SU-DHL-6 (cell line): Measurements from ENCODE around the gene MYCBPAP.

Source experiments
- H2AFZ ChIP-seq: fragments of 200-600 bp; sonication (generic); 2 replicates; pipeline ENCODE4 v1.6.1; 2014; ENCODE audit warnings: low read depth, mild to moderate bottlenecking, moderate library complexity, mixed read lengths, antibody characterized with exemption, low read length; ENCODE audit not compliant: severe bottlenecking
- H3F3A ChIP-seq: fragments of 200-600 bp; shearing (Covaris generic); 2 replicates; pipeline ENCODE4 v1.6.0; 2016; ENCODE audit warnings: antibody characterized with exemption, mild to moderate bottlenecking; ENCODE audit not compliant: insufficient read depth
- H3K27ac ChIP-seq: fragments of 200-600 bp; sonication (generic); 2 replicates; pipeline ENCODE4 v1.5.1; 2016; ENCODE audit warnings: low read depth, mild to moderate bottlenecking, low read length, moderate library complexity, mixed read lengths
- H3K27me3 ChIP-seq: fragments of 200-600 bp; sonication (generic), shearing (Covaris generic); 2 replicates; pipeline ENCODE4 v1.6.0; 2014; ENCODE audit warnings: mild to moderate bottlenecking, low read length
- H3K36me3 ChIP-seq: fragments of 200-600 bp; sonication (generic); 2 replicates; pipeline ENCODE4 v1.6.1; 2014; ENCODE audit warnings: mild to moderate bottlenecking, low read length, mixed read lengths
- H3K4me2 ChIP-seq: fragments of 300-600, 200-600 bp; shearing (Covaris generic), sonication (generic); 2 replicates; pipeline ENCODE4 v1.6.0; 2014; ENCODE audit warnings: low read length, low read depth, mild to moderate bottlenecking; ENCODE audit not compliant: poor library complexity, severe bottlenecking
- H3K4me3 ChIP-seq: fragments of 200-600 bp; sonication (generic); 2 replicates; pipeline ENCODE4 v1.5.1; 2014; ENCODE audit warnings: antibody characterized with exemption, low read length, mild to moderate bottlenecking, mixed read lengths; ENCODE audit not compliant: insufficient read depth, poor library complexity, severe bottlenecking
- H3K79me2 ChIP-seq: fragments of 200-600 bp; sonication (generic); 2 replicates; pipeline ENCODE4 v1.6.1; 2014; ENCODE audit warnings: mild to moderate bottlenecking, low read length, moderate library complexity; ENCODE audit not compliant: insufficient read depth
- H3K9ac ChIP-seq: fragments of 200-600 bp; sonication (generic); 2 replicates; pipeline ENCODE4 v1.7.0; 2014; ENCODE audit warnings: mild to moderate bottlenecking, low read length
- H3K9me2 ChIP-seq: fragments of 200-600 bp; sonication (generic); replicated peaks from 2 replicates; pipeline ENCODE4 v1.6.1; 2014; ENCODE audit warnings: low read length; ENCODE audit not compliant: insufficient read depth
- H3K9me3 ChIP-seq: fragments of 200-600 bp; sonication (generic); 2 replicates; pipeline ENCODE4 v1.6.1; 2014; ENCODE audit warnings: low read length, mixed read lengths; ENCODE audit not compliant: insufficient read depth
- H4K20me1 ChIP-seq: fragments of 200-600 bp; sonication (generic); 2 replicates; pipeline ENCODE4 v1.6.1; 2014; ENCODE audit warnings: low read depth, mild to moderate bottlenecking, antibody characterized with exemption, low read length, moderate library complexity, mixed read lengths
- CTCF ChIP-seq: fragments of 200-600 bp; sonication (generic); IDR thresholded peaks from one replicate; pipeline ENCODE4 v1.5.1; 2017; ENCODE audit warnings: antibody characterized with exemption, mild to moderate bottlenecking, low read length, moderate library complexity; ENCODE audit not compliant: insufficient read depth, poor library complexity, severe bottlenecking
- EZH2phosphoT487 ChIP-seq: fragments of 200-600 bp; sonication (generic), shearing (Covaris generic); conservative IDR thresholded peaks from 2 replicates; pipeline ENCODE4 v1.6.1; 2018; ENCODE audit warnings: mild to moderate bottlenecking, antibody characterized with exemption, low read length, moderate library complexity, mixed read lengths

MYCBPAP gene

GRCh38 chr17:50570528-50570927, 62.3 kb downstream of the MYCBPAP start:
- no peak for TF ChIP-seq CTCF
- no peak for TF ChIP-seq EZH2phosphoT487
- no peaks in the 10 kb centered on the region for H3F3A ChIP-seq
- H3K4me2 ChIP-seq: no peak overlapping the region
- H3K4me3 ChIP-seq: no peak overlapping the region
- H3K27me3 ChIP-seq: no peaks in the 10 kb centered on the region
- no peaks in the 10 kb centered on the region for H3K9me3 ChIP-seq
- H3K36me3 ChIP-seq: no peaks in the 10 kb centered on the region
- H2AFZ ChIP-seq: no peak overlapping the region
- no peaks in the 10 kb centered on the region for H3K79me2 ChIP-seq
- H4K20me1 ChIP-seq: no peaks in the 10 kb centered on the region
- no peaks in the 10 kb centered on the region for H3K9me2 ChIP-seq
- H3K9ac ChIP-seq: no peak overlapping the region
- H3K27ac ChIP-seq: no peak overlapping the region

- no peaks in the 10 kb centered on the region for H4K20me1 ChIP-seq
- H3K9me2 ChIP-seq: no peaks in the 10 kb centered on the region
- H3K79me2 ChIP-seq: no peaks in the 10 kb centered on the region
- H3K4me3 ChIP-seq: no peak overlapping the region
- no peak overlapping the region for H3K9ac ChIP-seq
- H3K27ac ChIP-seq: no peak overlapping the region
- no peak overlapping the region for H3K4me2 ChIP-seq
- TF ChIP-seq CTCF (no peak), EZH2phosphoT487 (no peak)
- no peaks in the 10 kb centered on the region for H3K36me3 ChIP-seq
- H2AFZ ChIP-seq: no peak overlapping the region
- H3K27me3 ChIP-seq: no peaks in the 10 kb centered on the region
- H3K9me3 ChIP-seq: no peaks in the 10 kb centered on the region
- H3F3A ChIP-seq: no peaks in the 10 kb centered on the region
Observed at GRCh38 chr17:50571681-50572080, 63.4 kb downstream of the MYCBPAP start.

- Histone ChIP-seq H3K27ac (no peak overlapping the region), H3K9me3 (no peaks in the 10 kb centered on the region), H3K79me2 (no peaks in the 10 kb centered on the region), H3F3A (no peaks in the 10 kb centered on the region), H3K9ac (no peak overlapping the region), H3K27me3 (no peaks in the 10 kb centered on the region), H4K20me1 (no peaks in the 10 kb centered on the region), H3K4me2 (no peak overlapping the region), H3K36me3 (no peaks in the 10 kb centered on the region), H3K4me3 (no peak overlapping the region), H3K9me2 (no peaks in the 10 kb centered on the region), H2AFZ (no peak overlapping the region)
- no peak for TF ChIP-seq CTCF
- TF ChIP-seq EZH2phosphoT487: no peak
Observed at GRCh38 chr17:50572541-50572940, 64.3 kb downstream of the MYCBPAP start.
